SK-N-MC (cell line): Measurements from ENCODE around the gene GMDS.

Experiments
- EZH2 ChIP-seq: fragments of 200-600 bp; sonication (generic); IDR thresholded peaks from one replicate; pipeline ENCODE4 v1.6.1; 2017; ENCODE audit warnings: antibody characterized with exemption
- POLR2AphosphoS5 ChIP-seq: IDR thresholded peaks from 2 replicates; pipeline ENCODE4 v1.6.1; 2012; ENCODE audit warnings: mild to moderate bottlenecking, low read depth, low read length, borderline replicate concordance

GRCh38 chr6:1611322-1611571 lies 634.2 kb downstream of the GMDS start:
- no peak for TF ChIP-seq EZH2
- TF ChIP-seq POLR2AphosphoS5, result no peak
